Osteocyte (in vitro differentiated cells): ENCODE results near the gene DNM1. TPM values are rescaled to one million over a fixed set of nuclear protein-coding genes. Genes with fewer than 3 reads are reported as not detected.
A peak's percentile ranks its signal among the peaks of the same experiment; 100 is the strongest.

ENCODE experiments used
- DNase-seq: peaks from one replicate; pipeline ENCODE4 v3.0.0; 2021; ENCODE audit warnings: mixed read lengths; ENCODE audit not compliant: unreplicated experiment; ENCODE audit errors: extremely low spot score
- H3K27ac Mint-ChIP-seq: one replicate; pipeline ENCODE4 v1.8.0; 2021; ENCODE audit warnings: mild to moderate bottlenecking, mixed read lengths; ENCODE audit not compliant: unreplicated experiment
- H3K27me3 Mint-ChIP-seq: one replicate; pipeline ENCODE4 v1.8.0; 2021; ENCODE audit warnings: mixed read lengths; ENCODE audit not compliant: unreplicated experiment
- H3K36me3 Mint-ChIP-seq: one replicate; pipeline ENCODE4 v1.8.0; 2021; ENCODE audit warnings: mixed read lengths; ENCODE audit not compliant: unreplicated experiment
- H3K4me1 Mint-ChIP-seq: one replicate; pipeline ENCODE4 v1.8.0; 2021; ENCODE audit warnings: mixed read lengths; ENCODE audit not compliant: unreplicated experiment
- H3K4me3 Mint-ChIP-seq: one replicate; pipeline ENCODE4 v1.8.0; 2021; ENCODE audit warnings: mild to moderate bottlenecking, moderate library complexity, mixed read lengths; ENCODE audit not compliant: unreplicated experiment
- H3K9me3 Mint-ChIP-seq: one replicate; pipeline ENCODE4 v1.8.0; 2021; ENCODE audit warnings: mixed read lengths; ENCODE audit not compliant: unreplicated experiment
- CTCF ChIP-seq: fragments of 200-600 bp; sonication (generic); IDR thresholded peaks from 2 replicates; pipeline ENCODE4 v1.5.0; 2021; ENCODE audit warnings: antibody characterized with exemption, mild to moderate bottlenecking, moderate library complexity
- total RNA-seq: library from RNA; stranded (reverse); gene quantifications from 2 replicates; pipeline ENCODE4 v1.2.1, GENCODE V29; 2021

The DNM1 gene
- total RNA-seq, 1 donor from 2014 or later: 45.4 TPM

- no peak for TF ChIP-seq CTCF
- Mint-ChIP-seq H3K9me3 (no peaks in the 10 kb centered on the region), H3K4me1 (no peaks in the 10 kb centered on the region), H3K36me3 (peaks cover 4% of the 10 kb centered on the region), H3K27me3 (no peaks in the 10 kb centered on the region), H3K4me3 (no peak overlapping the region), H3K27ac (no peak overlapping the region)
- no peak for DNase-seq
Observed at GRCh38 chr9:128232528-128233428, 29.6 kb downstream of the DNM1 start.

GRCh38 chr9:128233817-128234406 lies 30.7 kb downstream of the DNM1 start:
- DNase-seq: no peak
- H3K4me3 Mint-ChIP-seq: no peak overlapping the region
- H3K27me3 Mint-ChIP-seq: no peaks in the 10 kb centered on the region
- H3K36me3 Mint-ChIP-seq: peaks cover 4% of the 10 kb centered on the region
- no peaks in the 10 kb centered on the region for H3K9me3 Mint-ChIP-seq
- no peak overlapping the region for H3K27ac Mint-ChIP-seq
- H3K4me1 Mint-ChIP-seq: no peaks in the 10 kb centered on the region
- TF ChIP-seq CTCF: no peak

GRCh38 chr9:128242124-128242523 lies 38.9 kb downstream of the DNM1 start:
- Mint-ChIP-seq H3K4me3 (no peak overlapping the region), H3K27me3 (no peaks in the 10 kb centered on the region), H3K9me3 (no peaks in the 10 kb centered on the region), H3K4me1 (peaks cover 35% of the 10 kb centered on the region), H3K36me3 (no peaks in the 10 kb centered on the region), H3K27ac (peak overlapping the region; percentile 33)
- DNase-seq: no peak
- no peak for TF ChIP-seq CTCF

- H3K4me3 Mint-ChIP-seq: no peak overlapping the region
- no peaks in the 10 kb centered on the region for H3K27me3 Mint-ChIP-seq
- no peak for TF ChIP-seq CTCF
- DNase-seq: no peak
- peaks cover 37% of the 10 kb centered on the region for H3K4me1 Mint-ChIP-seq
- H3K36me3 Mint-ChIP-seq: no peaks in the 10 kb centered on the region
- no peaks in the 10 kb centered on the region for H3K9me3 Mint-ChIP-seq
- peak overlapping the region; percentile 1 for H3K27ac Mint-ChIP-seq
Observed at GRCh38 chr9:128242828-128243214, 39.6 kb downstream of the DNM1 start.
